Breast epithelium (tissue), 3 donors: ENCODE results near the gene LAMA3.

Source experiments
- POLR2AphosphoS5 ChIP-seq, 3 donors: sonication (generic); formaldehyde crosslinking; IDR thresholded peaks; one replicate each; pipeline ENCODE4 v1.6.1; 2017; ENCODE audit warnings: antibody characterized with exemption in 3 of 3
- TF ChIP-seq, protein P1 (sequence below), 3 donors: fragments of 450-650 bp; IDR thresholded peaks; one replicate each; pipeline ENCODE4 v1.5.1; 2016 to 2017; ENCODE audit warnings: antibody characterized with exemption in 3 of 3, mild to moderate bottlenecking in 3 of 3, moderate library complexity in 3 of 3

DNA sequence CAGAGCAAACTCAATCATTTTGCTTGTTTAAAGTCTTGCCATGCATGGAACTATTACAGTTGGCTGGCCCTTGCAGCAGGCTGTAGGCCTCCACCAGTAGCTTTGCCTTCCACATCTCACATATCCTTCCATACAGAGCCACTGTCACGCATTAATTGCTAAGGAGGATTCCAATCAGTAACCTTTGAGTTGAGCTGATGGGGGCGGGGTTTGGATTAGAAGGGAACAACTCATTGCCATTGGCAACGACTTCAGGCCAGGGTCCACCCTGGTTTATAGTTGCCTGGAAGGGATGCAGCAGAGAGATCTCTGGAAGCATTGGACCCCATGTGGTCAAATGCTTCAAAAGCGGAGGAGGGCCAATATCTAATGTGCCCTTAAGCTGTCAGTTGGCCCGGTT, 262.0 kb downstream of the LAMA3 start:
- TF ChIP-seq, protein P1, sequence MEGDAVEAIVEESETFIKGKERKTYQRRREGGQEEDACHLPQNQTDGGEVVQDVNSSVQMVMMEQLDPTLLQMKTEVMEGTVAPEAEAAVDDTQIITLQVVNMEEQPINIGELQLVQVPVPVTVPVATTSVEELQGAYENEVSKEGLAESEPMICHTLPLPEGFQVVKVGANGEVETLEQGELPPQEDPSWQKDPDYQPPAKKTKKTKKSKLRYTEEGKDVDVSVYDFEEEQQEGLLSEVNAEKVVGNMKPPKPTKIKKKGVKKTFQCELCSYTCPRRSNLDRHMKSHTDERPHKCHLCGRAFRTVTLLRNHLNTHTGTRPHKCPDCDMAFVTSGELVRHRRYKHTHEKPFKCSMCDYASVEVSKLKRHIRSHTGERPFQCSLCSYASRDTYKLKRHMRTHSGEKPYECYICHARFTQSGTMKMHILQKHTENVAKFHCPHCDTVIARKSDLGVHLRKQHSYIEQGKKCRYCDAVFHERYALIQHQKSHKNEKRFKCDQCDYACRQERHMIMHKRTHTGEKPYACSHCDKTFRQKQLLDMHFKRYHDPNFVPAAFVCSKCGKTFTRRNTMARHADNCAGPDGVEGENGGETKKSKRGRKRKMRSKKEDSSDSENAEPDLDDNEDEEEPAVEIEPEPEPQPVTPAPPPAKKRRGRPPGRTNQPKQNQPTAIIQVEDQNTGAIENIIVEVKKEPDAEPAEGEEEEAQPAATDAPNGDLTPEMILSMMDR (IDR thresholded peaks at IDR 0.05), result no peak
- no peak for TF ChIP-seq POLR2AphosphoS5 (IDR thresholded peaks at IDR 0.05)
